Activated CD4-positive, alpha-beta T cell treated with anti-CD3 and anti-CD28 coated beads for 48 hours (primary cell): ENCODE results near the gene NAT8L.

Source experiments
- DNase-seq: peaks from one replicate; pipeline ENCODE4 v3.0.0-alpha.2; 2020

The NAT8L gene

GRCh38 chr4:2076908-2077536, 17.9 kb downstream of the NAT8L start:
- DNase-seq, result no peak

DNA sequence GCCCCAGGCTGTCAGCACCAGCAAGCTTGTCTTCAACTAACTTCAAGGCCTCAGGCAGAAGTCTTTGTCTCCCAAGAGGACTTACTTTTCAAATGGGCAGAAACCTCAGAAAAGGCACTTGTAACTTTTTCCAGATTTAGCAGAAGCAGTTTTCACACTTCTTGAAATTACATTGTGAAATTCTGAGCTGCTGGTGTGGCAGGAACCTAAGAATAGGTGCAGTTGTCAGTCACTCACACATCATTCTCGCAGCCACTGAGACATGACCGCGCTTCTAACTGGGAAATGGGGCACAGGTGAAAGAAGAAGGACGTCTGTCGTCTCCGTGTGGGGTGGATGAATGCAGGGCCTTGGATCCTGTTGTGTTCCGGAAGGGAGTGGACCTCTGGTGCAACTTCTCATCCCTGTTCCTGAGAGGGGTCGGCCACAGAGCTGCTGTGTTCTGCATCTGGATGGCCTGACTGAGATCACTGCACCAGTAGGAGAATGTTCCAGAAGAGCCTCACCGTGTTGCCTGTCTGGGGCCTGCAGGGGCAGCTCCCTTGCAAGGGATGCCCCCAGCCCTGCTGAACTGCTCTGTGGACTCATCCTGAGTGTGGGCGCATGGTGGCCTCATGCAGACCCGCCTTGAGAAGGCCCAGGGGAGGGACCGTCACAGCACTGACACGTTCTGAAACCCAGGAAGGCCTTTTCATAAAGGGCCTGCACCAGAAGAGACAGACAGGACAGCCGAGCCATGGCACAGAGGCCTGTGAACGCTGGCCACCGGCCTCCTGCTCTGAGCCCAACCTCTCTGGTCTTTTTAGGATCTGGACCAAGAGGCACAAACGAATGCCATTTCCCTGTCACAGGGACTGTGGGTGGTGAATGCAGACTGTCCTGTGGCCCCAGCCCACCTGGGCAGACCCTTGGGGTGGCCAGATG, 18.7 kb downstream of the NAT8L start:
- DNase-seq, result no peak

GRCh38 chr4:2078584-2078983, 19.5 kb downstream of the NAT8L start:
- DNase-seq, result no peak

DNA sequence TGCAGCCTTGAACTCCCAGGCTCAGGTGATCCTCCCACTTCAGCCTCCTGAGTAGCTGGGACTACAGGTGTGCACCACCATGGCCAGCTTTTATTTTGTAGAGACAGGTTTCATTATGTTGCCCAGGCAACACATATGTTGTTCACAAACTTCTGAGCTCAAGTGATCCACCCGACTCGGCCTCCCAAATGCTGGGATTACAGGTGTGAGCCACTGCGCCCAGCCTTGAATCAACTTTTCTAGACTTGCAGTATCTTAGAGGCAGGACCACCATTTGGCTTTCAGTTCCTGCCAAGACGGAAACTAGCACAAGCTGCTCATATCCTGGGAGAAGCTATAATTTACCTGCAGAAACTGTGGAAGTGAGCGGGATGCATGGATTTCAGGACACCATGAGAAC, 19.9 kb downstream of the NAT8L start:
- no peak for DNase-seq

- DNase-seq, result no peak
Observed at GRCh38 chr4:2079926-2080325, 20.8 kb downstream of the NAT8L start.

DNA sequence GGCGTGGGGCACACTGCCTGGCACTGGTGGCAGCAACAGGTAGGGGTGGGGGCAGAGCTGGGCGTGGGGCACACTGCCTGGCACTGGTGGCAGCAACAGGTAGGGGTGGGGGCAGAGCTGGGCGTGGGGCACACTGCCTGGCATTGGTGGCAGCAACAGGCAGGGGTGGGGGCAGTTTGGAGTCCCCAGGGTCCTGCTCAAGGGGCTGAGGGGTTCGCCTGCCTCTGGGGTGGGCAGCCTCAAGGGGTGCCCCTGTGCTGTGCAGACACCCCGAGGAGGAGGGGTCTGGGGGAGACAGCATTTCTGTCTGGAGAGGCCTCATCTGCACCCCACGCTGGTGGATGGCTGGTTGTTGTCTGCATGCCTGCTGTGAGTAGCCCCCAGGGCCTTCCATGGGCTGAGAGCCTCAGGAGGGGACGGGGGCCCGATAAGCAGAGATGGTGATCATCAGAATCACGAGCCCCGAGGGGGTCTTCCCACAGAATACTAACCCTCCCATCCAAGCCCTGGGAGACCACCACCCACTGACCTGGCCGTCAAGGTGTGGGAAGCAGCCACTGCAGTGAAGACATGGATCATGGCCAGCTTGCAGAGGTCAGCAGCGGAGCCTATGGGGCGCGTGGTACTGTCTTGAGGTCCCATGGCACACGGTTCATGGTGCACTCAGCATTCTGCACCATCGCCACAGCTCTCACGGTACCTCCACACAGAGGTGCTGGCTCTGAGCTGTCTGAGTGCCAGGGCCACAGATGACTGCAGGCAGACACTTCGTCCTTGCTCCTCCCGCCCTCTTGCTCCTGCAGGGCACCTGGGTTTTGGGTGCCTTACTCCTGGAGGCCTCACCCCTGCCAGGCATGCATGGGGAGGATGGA, 21.5 kb downstream of the NAT8L start:
- DNase-seq, result no peak

DNA sequence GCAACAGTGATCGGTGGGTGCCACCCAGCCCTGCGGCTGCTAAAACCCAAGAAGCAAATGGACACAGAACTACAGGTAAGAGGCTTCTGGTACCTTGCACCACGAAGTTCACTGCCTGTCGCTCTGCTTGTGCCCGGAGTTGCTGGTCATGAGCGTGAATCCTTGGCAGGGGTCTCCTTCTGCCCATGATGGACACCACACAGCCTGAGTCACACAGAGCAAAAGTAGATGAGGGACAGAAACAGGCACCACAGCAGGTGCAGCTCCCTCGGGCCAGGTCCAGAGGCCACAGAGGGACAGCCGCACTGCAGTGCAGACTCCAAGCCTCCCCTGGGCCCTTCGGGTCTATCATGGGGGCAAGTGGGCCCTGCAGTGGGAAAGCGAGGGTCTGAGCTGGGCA, 22.4 kb downstream of the NAT8L start:
- DNase-seq, result no peak

- DNase-seq, result no peak
Observed at GRCh38 chr4:2082118-2082517, 23.0 kb downstream of the NAT8L start.

- DNase-seq, result no peak
Observed at GRCh38 chr4:2082627-2083026, 23.5 kb downstream of the NAT8L start.

DNA sequence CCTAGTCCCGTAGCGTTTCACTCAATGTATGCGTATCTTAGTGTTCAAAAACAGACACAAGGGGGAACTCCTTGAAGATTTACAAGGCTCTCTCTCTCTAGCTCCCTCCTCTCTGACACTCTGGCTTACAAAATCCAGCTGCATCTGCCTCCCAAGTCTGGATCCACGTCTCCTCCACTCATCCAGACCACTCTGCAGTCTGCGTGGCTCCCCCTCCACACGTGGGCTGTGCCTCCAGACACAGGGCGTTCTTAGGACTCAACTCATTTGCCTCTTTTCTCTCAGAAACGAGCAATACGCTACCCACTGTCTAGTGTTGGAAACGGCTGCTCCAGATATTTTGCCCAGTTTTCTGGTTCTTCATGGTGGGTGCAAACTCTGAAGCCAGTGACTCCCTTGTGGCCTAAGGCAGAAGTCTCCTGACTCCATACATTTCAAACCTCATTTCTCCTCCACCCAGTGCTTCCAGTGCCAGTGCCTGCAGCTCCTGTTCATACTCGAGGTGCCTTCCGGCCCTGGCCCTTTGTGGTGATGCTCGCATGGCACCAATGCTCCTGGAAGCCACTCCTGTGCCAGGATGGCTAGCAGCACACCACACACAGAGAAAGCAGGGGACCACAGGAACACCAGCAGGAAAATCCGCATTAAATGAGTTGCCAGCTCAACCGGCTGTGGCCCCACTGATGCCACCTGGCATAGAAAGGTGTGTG, 24.1 kb downstream of the NAT8L start:
- DNase-seq, result no peak

DNA sequence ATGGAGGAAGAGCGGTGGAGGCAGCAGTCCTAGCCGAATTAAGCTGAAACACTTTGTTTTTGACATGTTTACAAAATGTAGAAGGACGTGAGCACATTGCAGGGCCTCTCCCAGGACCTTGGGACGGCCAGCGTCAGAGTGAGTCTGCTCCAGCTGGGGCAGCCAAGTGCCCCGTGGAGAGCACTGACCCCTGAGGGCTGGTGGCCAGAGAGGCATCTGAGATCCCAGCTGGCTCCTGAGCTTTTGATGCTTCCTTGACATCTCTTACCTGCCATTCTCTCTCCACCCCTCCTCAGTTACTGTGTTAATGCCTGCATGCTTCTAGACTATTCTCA, 24.7 kb downstream of the NAT8L start:
- DNase-seq, result no peak

DNA sequence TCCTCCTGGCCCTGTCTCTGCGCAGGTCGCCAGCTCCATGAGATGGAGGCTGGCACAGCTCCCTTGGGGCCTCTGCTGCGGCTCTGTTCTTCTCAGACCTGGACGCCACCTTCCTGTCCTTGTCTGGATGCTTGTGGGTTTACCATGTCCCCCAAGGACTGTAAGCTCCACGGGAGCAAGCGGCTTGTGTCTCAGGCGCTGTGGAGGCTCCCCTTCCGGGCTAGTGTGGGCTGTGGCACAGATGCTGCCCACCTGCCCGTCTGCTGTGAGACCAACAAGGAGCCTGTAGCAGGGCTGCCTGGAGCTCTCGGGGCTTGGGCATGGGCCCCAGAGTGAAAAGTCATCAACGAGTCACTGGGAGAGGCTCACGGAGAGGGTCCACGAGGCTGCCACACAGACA, 25.2 kb downstream of the NAT8L start:
- no peak for DNase-seq

GRCh38 chr4:2085496-2085901, 26.4 kb downstream of the NAT8L start:
- DNase-seq, result no peak

DNA sequence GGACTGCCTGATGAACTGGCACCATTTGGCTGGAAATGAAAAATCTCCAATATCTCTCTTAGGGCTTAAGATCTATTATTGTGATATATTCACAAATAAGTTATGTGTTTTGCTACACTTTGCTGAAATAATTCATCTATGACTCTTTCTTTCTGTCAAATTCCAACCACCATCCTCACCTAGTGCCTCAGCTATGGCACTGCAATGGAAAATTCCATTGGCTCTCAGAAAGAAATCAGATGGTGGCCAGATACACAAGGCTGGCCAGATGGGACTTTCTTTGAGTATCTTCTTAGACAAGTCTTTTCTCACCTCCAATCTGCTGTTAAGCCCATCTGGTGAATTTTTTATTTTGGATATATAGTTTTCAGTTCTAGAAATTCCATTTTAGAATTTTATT, 28.0 kb downstream of the NAT8L start:
- DNase-seq, result no peak

DNA sequence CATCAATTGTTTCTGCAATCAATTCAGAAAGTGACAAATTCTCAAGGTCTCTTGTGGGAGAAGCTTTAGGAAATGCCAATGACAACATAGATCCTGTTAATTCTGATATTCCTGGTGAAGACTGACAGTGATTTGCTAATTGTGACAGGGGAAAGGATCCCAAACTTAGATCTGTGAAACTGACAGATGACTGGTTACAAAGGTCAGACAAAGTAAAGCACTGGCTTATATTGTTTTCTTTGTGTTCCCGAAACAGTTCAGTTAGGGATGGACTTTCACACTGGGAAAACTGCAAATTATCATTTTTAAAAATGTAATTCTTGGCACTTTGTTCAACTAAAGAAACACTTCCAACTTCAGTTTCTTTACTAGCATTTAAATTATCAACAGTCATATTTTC, 30.1 kb downstream of the NAT8L start:
- DNase-seq, result no peak

DNA sequence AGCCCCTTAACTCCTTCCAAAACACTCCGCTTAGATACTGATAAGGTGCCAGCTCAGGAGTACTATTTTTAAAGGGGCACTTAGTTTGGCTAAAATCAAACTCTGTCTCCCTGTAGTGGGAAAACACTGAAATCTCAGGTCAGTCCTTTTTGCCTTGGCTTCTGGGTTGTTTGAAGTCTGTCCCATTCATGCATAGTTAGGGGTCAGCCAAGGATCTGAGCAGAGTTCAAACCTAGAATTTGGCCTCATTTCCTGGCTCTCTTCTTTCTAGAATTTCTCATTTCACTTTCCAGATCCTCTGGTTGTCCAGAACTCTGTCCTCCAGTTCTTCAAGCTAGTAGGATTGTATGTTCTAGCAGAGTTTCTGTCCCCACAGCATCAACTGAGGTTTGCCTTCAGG, 31.5 kb downstream of the NAT8L start:
- no peak for DNase-seq

DNA sequence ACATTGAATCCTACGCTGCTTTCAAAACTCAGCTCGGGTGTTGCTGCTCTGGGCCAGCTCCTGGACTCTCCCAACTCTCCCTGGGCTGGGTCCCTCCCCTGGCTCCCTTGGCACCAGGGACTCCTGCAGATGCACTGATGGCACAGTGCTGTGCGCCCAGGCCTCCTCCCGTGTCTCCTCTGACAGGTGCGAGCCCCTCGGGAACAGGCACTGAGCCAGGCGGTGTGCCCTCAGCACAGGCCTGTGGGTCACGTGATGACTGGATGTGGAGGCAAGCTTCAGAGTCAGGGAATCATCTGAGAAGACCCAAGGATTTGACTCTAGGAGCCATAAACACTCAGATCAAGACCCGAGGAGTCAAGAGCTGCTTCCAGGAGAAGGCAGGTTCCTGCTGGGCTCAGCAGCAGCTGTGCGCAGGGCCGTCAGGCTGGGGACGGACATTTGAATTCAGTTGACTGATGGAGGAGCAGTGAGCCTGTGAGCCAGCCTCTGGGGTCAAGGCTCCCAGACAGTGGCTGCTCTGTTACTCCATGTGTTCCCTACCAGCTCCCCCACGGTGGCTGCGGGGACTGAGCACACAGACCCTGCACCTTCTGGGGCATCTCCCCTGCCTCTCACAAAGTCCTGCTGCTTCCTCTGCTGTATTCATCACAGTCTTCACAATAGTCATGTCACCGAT, 33.0 kb downstream of the NAT8L start:
- DNase-seq, result no peak

DNA sequence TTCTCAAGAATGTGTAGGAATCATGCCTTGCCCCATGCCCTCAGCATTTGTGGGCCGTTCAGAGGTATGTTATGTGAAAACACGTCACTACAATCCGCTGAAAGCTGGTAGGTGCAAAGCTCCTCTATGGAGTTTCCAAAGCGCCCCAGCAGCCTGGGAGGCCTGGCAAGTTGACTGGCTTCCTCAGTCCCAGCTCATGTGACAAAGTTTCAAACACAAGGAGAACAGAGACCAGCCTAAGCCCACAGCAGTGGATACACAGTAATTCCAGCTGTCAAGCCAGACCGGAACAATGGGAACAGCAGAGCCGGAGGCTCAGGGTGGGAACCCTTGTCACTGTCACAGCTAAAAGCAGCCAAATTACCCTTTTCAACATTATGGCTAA, 33.5 kb downstream of the NAT8L start:
- DNase-seq, result no peak

DNA sequence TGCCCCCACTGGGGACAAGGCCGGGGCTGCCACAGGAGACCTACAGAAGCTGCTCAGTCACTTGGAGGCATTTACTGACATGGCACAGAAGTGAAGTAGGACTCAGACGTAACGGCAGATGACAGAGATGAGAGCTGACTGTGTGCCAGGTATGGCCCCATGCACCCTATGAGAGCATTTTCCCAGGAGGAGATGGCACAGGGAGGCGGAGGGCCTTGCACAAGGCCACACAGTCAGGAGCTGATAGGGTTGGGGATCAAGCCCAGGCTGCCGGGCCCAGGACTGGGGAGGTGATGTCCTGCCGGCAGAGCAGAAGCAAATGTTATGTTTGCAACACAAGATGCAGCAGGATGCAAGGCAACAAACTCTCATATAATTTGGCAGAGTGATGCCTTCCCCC, 34.1 kb downstream of the NAT8L start:
- DNase-seq, result no peak

- DNase-seq, result no peak
Observed at GRCh38 chr4:2094545-2094944, 35.4 kb downstream of the NAT8L start.

DNA sequence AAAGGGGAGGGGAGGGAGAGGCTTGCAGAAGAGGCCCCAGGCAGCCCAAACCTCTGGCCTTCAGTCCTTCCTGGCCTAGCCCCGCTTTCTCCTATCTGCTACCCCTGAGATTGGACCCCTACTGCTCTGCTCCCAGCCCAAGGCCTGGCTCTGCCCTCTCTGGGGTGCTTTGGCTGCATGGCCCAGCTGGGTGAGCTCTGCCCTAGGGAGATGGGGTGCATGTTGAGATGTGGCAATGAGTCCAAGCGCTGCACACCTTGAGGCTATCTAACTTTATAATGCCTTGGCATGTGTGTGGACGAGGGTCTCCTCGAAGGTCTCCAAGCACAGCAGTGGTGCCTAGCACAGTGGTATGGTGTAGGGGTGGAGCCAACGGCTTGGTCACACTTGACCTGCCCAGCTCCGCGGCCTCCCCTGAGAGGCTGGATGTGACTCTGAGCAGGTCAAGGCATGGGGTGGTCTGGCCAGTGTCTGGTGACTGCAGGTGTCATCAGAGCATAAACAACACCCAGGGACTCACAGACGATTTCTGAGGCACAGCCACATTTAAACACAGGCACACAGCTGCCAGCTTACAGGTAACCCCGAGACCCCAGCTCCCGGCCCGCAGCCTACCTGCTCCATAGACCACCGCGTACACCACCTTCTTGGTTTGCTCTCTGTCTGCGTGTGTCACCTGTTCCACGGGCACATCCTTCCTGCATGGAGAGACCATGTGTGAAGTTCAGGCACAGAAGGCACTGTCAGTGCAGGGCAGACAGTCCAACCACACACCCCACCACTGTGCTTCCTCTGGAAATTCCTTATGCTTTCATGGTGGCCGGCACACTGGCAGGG, 36.3 kb downstream of the NAT8L start:
- no peak for DNase-seq
